ACHN (cell line): ENCODE results near the gene ARHGEF26.
"Not testable (repeated sequence)": the region's sequence is repeated elsewhere in the genome, so short reads cannot be mapped to it uniquely, and the experiment has no call there.

Source experiments
- DNase-seq: peaks from one replicate; pipeline ENCODE4 v3.0.0-alpha.2; 2015
- in situ Hi-C: cut with HindIII; loops from 2 replicates; pipeline ENCODE4 v1.10.0; 2017; ENCODE audit warnings: low sequenced_read_pairs, low pct_ligation_motif_present, low pct_unique_long_range_greater_than_20kb

Gene ARHGEF26

GRCh38 chr3:154120961-154121700, at the start of gene ARHGEF26:
Gene ARHGEF26, plus strand, starts transcription at chr3:154121390. Its CDS starts 603 bp downstream, at chr3:154121993.
- DNase-seq, result peak; percentile 57
- in situ Hi-C loops, result no loop called here

- in situ Hi-C loops, result no loop called here
- DNase-seq, result no peak
These were observed 46.2 kb upstream of the ARHGEF26 start for GRCh38 chr3:154074966-154075365.

- in situ Hi-C loops, result no loop called here
- no peak for DNase-seq
These were observed 42.5 kb upstream of the ARHGEF26 start for GRCh38 chr3:154078672-154079071.

- in situ Hi-C loops, result no loop called here
- DNase-seq, result no peak
These were observed 39.9 kb upstream of the ARHGEF26 start for GRCh38 chr3:154081305-154081704.

- in situ Hi-C loops, result no loop called here
- DNase-seq, result no peak
These were observed 36.1 kb upstream of the ARHGEF26 start for GRCh38 chr3:154085071-154085470.

GRCh38 chr3:154085799-154086198, 35.4 kb upstream of the ARHGEF26 start:
- no peak for DNase-seq
- in situ Hi-C loops, result no loop called here

GRCh38 chr3:154086286-154086685, 34.9 kb upstream of the ARHGEF26 start:
- in situ Hi-C loops, result no loop called here
- no peak for DNase-seq

GRCh38 chr3:154087756-154088480, 33.3 kb upstream of the ARHGEF26 start:
- DNase-seq, in situ Hi-C loops: not testable (repeated sequence)

GRCh38 chr3:154089421-154090420, 31.5 kb upstream of the ARHGEF26 start:
- DNase-seq, result no peak
- in situ Hi-C loops, result no loop called here

GRCh38 chr3:154094051-154094450, 27.1 kb upstream of the ARHGEF26 start:
- in situ Hi-C loops, result no loop called here

GRCh38 chr3:154095832-154096421, 25.3 kb upstream of the ARHGEF26 start:
- in situ Hi-C loops, result no loop called here
- DNase-seq, result peak; percentile 26

More at GRCh38 chr3:154094051-154094450, 27.1 kb upstream of the ARHGEF26 start:
- DNase-seq, result no peak

- in situ Hi-C loops, result no loop called here
These were observed 22.8 kb upstream of the ARHGEF26 start for GRCh38 chr3:154098376-154098775.

GRCh38 chr3:154100556-154100955, 20.6 kb upstream of the ARHGEF26 start:
- in situ Hi-C loops, result no loop called here
- no peak for DNase-seq

More at GRCh38 chr3:154098376-154098775, 22.8 kb upstream of the ARHGEF26 start:
- no peak for DNase-seq

- in situ Hi-C loops, result no loop called here
- no peak for DNase-seq
These were observed 19.9 kb upstream of the ARHGEF26 start for GRCh38 chr3:154101250-154101649.

- in situ Hi-C loops, result no loop called here
- DNase-seq, result no peak
These were observed 19.0 kb upstream of the ARHGEF26 start for GRCh38 chr3:154102225-154102624.

GRCh38 chr3:154105218-154105975, 15.8 kb upstream of the ARHGEF26 start:
- in situ Hi-C loops, result no loop called here
- DNase-seq, result no peak

- in situ Hi-C loops, result no loop called here
These were observed 9.7 kb upstream of the ARHGEF26 start for GRCh38 chr3:154111365-154111935.

More at GRCh38 chr3:154111365-154111935, 9.7 kb upstream of the ARHGEF26 start:
- DNase-seq, result no peak
